ENCODE data around the gene COL12A1. TPM values are rescaled to one million over a fixed set of nuclear protein-coding genes. Genes with fewer than 3 reads are reported as not detected.

COL12A1 gene
- total and polyA plus RNA-seq, 9 of the 15 experiments (the other 6 are each of a cell fraction or from before 2014, with no cell fraction given): 0.11 TPM; not detected in 8

DNA sequence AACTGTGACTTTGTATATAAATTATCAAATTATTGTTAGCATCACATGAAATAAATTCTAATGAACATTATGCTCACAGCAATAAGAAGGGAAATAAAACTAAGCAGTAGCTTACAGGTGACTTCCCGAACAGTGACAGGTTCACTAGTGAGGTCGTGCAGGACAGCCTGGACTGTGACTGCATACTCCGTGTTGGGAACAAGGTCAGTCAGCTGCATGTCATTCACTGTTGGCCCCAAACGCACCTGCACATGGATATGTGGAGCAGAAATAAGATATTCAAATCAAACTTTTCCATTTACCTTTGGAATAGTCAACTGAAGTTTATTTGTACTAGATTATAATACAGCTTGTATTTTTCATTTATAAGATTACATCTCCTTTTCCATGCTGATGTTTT, 60.6 kb downstream of the COL12A1 start (continued):
- TF ChIP-seq, protein P1, sequence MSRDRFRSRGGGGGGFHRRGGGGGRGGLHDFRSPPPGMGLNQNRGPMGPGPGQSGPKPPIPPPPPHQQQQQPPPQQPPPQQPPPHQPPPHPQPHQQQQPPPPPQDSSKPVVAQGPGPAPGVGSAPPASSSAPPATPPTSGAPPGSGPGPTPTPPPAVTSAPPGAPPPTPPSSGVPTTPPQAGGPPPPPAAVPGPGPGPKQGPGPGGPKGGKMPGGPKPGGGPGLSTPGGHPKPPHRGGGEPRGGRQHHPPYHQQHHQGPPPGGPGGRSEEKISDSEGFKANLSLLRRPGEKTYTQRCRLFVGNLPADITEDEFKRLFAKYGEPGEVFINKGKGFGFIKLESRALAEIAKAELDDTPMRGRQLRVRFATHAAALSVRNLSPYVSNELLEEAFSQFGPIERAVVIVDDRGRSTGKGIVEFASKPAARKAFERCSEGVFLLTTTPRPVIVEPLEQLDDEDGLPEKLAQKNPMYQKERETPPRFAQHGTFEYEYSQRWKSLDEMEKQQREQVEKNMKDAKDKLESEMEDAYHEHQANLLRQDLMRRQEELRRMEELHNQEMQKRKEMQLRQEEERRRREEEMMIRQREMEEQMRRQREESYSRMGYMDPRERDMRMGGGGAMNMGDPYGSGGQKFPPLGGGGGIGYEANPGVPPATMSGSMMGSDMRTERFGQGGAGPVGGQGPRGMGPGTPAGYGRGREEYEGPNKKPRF (IDR thresholded peaks at IDR 0.05; ENCODE audit: low read depth, low read length): no peak
- TF ChIP-seq ZNF668 (CRISPR knock-in tag; IDR thresholded peaks at IDR 0.05) (no peak), SIRT6 (IDR thresholded peaks at IDR 0.05; ENCODE audit: low read depth, low read length) (no peak), GTF2A2 (tag; IDR thresholded peaks at IDR 0.05) (no peak), ZNF282 (CRISPR knock-in tag; IDR thresholded peaks at IDR 0.05) (no peak), NR1H2 (CRISPR knock-in tag; IDR thresholded peaks at IDR 0.05) (no peak)
- TF ChIP-seq, protein P2, sequence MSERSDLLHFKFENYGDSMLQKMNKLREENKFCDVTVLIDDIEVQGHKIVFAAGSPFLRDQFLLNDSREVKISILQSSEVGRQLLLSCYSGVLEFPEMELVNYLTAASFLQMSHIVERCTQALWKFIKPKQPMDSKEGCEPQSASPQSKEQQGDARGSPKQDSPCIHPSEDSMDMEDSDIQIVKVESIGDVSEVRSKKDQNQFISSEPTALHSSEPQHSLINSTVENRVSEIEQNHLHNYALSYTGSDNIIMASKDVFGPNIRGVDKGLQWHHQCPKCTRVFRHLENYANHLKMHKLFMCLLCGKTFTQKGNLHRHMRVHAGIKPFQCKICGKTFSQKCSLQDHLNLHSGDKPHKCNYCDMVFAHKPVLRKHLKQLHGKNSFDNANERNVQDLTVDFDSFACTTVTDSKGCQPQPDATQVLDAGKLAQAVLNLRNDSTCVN (CRISPR knock-in tag; IDR thresholded peaks at IDR 0.05): no peak
- TF ChIP-seq, protein P3, sequence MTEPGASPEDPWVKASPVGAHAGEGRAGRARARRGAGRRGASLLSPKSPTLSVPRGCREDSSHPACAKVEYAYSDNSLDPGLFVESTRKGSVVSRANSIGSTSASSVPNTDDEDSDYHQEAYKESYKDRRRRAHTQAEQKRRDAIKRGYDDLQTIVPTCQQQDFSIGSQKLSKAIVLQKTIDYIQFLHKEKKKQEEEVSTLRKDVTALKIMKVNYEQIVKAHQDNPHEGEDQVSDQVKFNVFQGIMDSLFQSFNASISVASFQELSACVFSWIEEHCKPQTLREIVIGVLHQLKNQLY (CRISPR knock-in tag; conservative IDR thresholded peaks at IDR 0.05): no peak

All from K562 (cell line).